GM12891 (cell line): ENCODE data around the gene PAQR7.

ENCODE experiments used
- POLR2A ChIP-seq: IDR thresholded peaks from 2 replicates; pipeline ENCODE4 v1.6.1; 2011; ENCODE audit warnings: low read depth, low read length, control low read depth
- POLR2AphosphoS5 ChIP-seq: IDR thresholded peaks from 2 replicates; pipeline ENCODE4 v1.6.1; 2011; ENCODE audit warnings: low read depth, low read length, control low read depth
- POU2F2 ChIP-seq: IDR thresholded peaks from 2 replicates; pipeline ENCODE4 v1.6.1; 2011; ENCODE audit warnings: low read depth, mild to moderate bottlenecking, control low read depth, low read length, moderate library complexity
- TAF1 ChIP-seq: IDR thresholded peaks from 2 replicates; pipeline ENCODE4 v1.6.1; 2011; ENCODE audit warnings: low read depth, low read length, control low read depth

DNA sequence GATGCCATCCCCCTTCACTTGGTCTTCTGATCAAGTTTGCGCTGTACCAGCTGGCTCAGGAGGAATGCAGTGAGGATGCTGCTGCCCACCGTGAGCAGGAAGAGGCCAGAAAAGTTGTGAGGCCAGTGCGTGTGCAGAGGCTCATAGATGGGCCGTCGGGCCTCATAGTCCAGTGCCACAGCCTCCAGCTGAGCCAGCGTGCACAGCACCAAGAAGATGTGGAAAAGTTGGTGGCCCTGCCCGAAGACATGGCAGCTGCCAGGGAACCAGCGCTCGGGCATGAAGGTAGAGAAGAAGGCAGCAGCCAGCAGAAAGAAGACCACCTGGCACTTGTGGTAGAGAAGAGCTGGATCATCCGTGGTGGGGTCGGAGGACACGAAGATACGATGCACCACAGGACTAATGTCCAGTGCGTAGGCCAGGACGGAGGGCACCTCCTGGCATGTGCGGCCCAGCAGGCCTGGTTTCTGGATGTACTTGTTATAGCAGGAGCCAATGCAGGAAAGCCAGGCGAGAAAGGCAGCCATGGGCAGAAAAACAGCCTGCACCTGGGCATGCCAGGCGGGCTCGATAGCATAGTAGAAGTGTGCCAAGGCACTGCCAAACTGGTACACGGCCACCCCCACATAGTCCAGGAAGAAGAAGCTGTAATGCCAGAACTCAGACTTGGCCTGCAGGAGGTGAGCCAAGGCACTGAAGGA, 12.6 kb downstream of the PAQR7 start:
- TF ChIP-seq POLR2A (no peak), POLR2AphosphoS5 (no peak), TAF1 (no peak), POU2F2 (no peak)
